Measurements from ENCODE around the gene MSRB1.
"Not testable (repeated sequence)": the region's sequence is repeated elsewhere in the genome, so short reads cannot be mapped to it uniquely, and the experiment has no call there.

The MSRB1 gene

DNA sequence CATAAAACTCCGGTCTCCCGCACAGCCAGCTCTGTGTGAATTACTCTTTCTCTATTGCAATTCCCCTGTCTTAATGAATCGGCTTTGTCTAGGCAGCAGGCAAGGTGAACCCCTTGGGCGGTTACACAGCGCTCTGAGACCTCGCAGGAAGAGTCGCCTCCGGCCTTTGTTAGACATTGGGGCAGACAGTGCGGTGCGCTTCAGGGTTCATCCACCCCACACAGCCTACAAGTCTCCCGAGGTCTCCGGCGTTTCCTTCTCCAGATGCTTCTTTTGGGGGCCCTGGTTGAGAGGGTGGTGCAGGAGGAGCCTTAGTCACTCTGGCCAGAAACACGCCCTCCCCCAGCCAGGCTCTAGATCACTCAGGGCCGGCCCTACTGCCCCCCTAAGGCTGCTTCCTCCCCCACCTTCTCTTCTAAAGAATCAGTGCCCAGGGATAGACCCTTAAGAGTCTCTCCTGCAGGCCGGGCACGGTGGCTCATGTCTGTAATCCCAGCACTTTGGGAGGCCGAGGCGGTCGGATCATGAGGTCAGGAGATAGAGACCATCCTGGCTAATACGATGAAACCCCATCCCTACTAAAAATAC is 1.7 kb upstream of the MSRB1 start:
- TF ChIP-seq, protein P1, sequence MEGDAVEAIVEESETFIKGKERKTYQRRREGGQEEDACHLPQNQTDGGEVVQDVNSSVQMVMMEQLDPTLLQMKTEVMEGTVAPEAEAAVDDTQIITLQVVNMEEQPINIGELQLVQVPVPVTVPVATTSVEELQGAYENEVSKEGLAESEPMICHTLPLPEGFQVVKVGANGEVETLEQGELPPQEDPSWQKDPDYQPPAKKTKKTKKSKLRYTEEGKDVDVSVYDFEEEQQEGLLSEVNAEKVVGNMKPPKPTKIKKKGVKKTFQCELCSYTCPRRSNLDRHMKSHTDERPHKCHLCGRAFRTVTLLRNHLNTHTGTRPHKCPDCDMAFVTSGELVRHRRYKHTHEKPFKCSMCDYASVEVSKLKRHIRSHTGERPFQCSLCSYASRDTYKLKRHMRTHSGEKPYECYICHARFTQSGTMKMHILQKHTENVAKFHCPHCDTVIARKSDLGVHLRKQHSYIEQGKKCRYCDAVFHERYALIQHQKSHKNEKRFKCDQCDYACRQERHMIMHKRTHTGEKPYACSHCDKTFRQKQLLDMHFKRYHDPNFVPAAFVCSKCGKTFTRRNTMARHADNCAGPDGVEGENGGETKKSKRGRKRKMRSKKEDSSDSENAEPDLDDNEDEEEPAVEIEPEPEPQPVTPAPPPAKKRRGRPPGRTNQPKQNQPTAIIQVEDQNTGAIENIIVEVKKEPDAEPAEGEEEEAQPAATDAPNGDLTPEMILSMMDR (conservative IDR thresholded peaks at IDR 0.05; ENCODE audit: low read length): no peak
- DNase-seq (ENCODE audit: low read depth): no peak
- no peak overlapping the region for H3K4me3 ChIP-seq (ENCODE audit: low read length)

DNA sequence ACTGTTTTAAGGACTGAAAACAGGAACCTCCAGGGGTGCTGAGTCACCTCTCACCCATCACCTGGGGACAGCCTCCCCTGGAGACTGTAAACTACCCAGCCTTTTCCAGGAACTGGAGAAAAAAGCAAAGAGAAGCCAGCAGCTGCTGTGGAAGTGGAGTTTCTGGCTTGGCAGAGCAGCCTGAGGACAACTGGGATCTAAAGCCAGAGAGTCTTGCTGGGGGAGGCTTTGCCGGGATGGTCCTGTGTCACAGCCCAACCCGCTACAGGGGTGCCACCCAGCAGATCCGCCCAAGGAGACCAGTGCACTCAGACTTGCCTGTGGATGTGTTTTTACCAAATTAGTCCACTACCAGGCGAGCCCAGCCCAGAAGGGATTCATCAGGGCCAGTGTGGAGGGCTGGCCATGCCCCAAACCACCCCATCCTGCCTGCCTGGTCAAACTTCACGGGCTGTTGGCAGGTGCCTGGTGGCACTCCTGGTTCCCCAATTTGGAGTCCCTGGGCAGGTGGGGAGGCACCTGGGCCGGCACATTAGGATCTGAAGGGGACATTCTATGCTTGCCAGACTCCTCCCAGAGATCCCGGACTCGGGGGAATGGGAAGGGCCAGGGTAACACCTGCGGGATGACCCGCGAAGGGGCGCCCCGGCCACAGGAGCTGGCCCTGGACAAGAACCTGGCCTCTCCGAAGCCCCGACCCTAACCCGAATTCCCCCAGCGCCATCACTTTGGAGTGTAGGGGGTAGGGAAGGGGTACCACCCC is 771 bp downstream of the MSRB1 start:
- TF ChIP-seq, protein P1 (conservative IDR thresholded peaks at IDR 0.05; ENCODE audit: low read length): no peak
- H3K4me3 ChIP-seq (ENCODE audit: low read length): peak overlapping the region; percentile 80
- peak; percentile 21 for DNase-seq (ENCODE audit: low read depth)

DNA sequence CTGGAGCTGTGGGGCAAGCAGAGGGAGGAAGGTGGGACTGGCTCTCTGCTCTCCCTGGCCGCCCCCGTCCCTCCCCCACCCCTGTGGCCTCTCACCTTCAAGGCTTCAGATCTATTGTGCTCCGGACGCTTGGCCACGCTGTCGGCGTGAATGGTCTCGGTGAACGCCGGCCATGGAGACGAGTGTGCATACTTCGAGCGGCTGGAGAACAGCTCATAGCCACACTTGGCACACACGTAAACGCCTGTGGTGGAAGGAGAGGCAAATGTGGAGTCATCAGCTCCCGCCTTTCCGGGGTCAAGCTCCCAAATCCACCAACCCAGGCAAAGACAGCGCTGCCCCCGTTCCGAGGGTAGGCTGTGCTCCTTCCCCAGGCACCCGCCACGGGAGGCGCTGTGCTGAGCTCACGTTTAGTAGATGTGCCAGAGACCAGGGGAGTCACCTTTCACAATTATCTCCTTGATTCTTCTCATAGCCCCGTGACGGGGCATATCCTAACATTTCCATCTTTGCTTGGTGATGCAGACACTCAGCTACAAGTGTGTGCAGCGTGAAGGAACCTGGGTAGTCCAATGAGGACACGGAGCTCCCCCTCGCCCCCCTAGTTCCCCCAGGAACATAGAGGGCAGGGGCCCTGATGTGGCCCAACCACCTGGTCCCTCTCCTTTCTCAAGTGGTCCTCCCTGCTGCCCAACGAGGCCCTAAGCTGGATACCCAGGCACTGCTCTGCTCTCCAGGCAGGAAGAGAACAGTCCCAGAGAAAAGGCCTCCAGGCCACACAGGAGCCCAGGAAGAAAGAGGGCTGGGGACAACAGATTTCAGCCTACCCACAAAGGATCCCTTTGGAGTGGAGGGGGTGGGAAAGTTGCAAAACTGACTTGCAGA is 1.6 kb downstream of the MSRB1 start:
- peak overlapping the region; percentile 80 for H3K4me3 ChIP-seq (ENCODE audit: low read length)
- no peak for DNase-seq (ENCODE audit: low read depth)

DNA sequence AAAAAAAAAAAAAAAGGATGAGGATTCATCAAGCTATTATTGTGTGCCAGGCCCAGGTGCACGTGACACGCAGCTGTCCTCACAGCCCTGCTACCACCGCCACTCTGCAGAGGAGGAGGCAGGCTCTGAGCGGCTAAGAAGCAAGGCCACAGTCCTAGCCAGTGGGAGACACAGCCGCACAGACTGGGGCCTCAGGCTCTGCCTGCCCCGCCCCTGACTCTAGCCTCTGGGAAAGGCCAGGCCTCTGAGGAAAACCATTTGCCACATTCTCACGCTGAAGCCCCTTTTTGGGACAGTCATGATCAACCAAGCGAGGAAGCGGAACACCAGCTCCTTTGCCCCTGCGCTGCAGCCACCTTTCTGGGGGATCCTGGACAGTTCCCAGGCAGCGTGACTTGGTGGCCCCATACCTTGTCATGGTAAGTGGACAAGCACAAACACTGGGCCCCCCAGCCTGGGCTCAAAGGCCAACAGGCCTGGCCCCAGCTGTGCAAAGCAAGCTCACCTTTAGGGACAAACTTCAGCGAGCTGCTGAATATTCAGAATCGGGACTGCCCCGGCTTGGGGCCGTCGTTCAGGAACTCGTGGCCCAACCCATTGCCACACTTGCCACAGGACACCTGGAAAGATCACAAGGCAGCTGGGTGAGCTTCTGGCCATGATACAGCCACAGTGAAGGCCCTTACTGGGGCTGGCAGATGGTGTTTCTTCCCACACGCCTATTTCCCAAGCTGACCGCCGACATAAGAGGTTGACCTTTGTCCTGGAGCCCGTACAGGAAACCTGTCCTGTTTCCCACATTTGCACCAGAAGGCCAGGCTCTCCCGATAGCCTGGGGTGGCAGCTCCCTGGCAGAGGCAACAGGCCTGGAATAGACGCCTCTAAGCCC is 2.5 kb downstream of the MSRB1 start:
- TF ChIP-seq, protein P1 (conservative IDR thresholded peaks at IDR 0.05; ENCODE audit: low read length): no peak
- no peak overlapping the region for H3K4me3 ChIP-seq (ENCODE audit: low read length)
- DNase-seq (ENCODE audit: low read depth): no peak

More for the DNA sequence above, 1.6 kb downstream of the MSRB1 start:
- TF ChIP-seq, protein P1 (conservative IDR thresholded peaks at IDR 0.05; ENCODE audit: low read length): no peak

DNA sequence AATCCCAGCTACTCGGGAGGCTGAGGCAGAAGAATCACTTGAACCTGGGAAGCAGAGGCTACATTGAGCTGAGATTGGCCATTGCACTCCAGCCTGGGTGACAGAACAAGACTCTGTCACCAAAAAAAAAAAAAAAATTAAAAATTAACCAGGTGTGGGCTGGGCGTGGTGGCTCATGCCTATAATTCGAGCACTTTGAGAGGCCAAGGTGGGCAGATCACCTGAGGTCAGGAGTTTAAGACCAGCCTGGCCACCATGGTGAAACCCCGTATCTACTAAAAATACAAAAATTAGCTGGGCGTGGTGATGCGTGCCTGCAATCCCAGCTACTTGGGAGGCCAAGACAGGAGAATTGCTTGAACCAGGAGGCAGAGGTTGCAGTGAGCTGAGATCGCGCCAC is 3.2 kb downstream of the MSRB1 start:
- H3K4me3 ChIP-seq (ENCODE audit: low read length); DNase-seq (ENCODE audit: low read depth): not testable (repeated sequence)

DNA sequence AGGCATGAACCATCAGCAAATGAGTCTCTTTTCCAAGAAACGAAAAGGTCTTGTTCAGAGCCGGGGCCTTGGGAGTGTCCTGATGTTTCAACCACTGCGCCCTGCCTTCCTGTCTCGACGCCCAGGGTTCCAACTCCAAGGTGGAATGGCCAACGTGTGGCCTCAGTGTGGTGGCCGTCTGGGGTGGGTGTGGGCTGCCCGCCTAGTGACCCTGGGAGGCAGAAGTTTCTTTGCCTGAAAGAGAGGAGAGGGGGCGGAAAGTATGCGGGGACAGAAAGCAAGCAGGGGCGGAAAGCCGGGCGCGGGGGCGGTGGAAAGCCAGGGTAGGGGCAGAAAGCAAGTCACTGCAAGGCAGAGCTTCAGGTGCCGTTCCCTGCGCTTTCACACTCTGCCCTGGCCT is 4.1 kb downstream of the MSRB1 start:
- TF ChIP-seq, protein P1 (conservative IDR thresholded peaks at IDR 0.05; ENCODE audit: low read length): no peak
- H3K4me3 ChIP-seq (ENCODE audit: low read length): no peak overlapping the region

DNA sequence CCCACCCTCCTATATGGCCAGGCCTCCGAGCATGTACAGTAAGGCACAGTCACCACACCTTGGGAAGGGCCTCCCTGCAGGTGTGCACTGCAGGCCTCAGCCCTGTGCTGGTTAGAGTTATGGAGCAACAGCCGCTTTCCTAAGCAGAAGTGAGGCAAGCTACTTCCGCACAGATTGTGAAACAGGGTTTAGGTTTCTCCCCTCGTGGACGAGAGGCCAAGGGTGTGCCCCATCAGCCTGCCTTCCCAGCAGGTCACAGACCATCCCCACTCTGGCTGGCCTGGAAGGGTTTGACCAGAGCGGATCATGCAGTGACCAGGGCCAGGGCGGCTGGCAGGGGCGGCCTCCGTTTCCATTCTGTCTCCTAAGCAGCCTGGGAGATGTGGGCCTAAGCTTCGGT is 4.7 kb downstream of the MSRB1 start:
- TF ChIP-seq, protein P1 (conservative IDR thresholded peaks at IDR 0.05; ENCODE audit: low read length): no peak
- no peak overlapping the region for H3K4me3 ChIP-seq (ENCODE audit: low read length)
- DNase-seq (ENCODE audit: low read depth): no peak

More for the DNA sequence above, 4.1 kb downstream of the MSRB1 start:
- no peak for DNase-seq (ENCODE audit: low read depth)

Measured in AG10803 (cell line).